Testis (tissue), 2 donors: ENCODE results near the gene CEP131.

ENCODE experiments used
- POLR2A ChIP-seq: fragments of 450-650 bp; IDR thresholded peaks from one replicate; pipeline ENCODE4 v1.6.1; 2017; ENCODE audit warnings: antibody characterized with exemption, mild to moderate bottlenecking, moderate library complexity
- TF ChIP-seq, protein P1 (sequence below), 3 experiments: fragments of 450-650 bp in 2 of 3; fragments of 200-600 bp in 1 of 3; sonication (generic) in 1 of 3; IDR thresholded peaks; one replicate each; pipeline ENCODE4 v1.5.1; 2016 to 2019; ENCODE audit warnings: antibody characterized with exemption in 3 of 3, mild to moderate bottlenecking in 2 of 3, moderate library complexity in 1 of 3

DNA sequence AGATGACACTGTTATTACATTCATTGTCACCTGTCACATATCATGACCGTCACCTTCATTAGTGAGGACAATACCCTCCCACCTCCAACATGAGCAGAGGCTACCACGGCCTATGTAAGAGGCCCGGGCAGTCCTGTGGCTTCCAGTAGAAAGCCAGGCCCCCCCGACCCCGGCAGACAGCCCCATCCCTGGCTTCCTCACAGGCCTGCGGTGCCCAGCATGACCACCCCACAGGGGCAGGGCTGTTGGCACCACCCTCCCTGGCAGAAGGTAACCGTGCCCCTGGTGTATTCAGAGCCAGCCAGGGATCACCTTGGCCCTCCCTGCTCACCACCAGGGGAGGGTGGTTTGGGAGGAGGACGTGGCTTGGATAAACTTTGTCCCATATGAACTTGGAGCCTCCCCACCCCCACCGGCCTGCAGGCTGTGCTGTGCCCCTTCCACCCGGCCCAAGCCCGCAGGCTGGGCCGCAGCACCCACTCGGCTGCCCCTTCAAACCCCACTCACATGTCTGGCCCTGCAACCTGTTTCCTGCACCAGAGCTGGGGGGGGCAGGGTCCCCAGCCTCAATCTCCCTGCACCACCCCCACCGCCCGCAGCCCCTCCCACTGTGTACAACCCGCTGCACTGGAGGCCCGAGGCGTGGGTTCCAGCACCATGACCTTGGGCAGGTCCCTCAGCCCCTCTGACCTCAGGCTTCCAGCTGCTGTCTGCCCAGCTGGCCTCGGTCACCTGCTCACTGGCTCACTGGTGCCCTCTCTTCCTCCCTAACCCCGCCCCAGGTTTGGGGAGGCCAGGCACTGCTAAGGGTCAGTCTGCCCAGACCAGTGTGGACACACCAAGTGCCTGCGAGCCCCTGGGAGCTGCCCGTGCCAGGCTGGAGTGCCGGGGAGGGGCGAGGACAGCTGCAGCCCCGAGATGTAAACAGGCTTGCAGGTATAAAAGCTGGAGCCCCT, 44.4 kb downstream of the CEP131 start:
- TF ChIP-seq, protein P1, sequence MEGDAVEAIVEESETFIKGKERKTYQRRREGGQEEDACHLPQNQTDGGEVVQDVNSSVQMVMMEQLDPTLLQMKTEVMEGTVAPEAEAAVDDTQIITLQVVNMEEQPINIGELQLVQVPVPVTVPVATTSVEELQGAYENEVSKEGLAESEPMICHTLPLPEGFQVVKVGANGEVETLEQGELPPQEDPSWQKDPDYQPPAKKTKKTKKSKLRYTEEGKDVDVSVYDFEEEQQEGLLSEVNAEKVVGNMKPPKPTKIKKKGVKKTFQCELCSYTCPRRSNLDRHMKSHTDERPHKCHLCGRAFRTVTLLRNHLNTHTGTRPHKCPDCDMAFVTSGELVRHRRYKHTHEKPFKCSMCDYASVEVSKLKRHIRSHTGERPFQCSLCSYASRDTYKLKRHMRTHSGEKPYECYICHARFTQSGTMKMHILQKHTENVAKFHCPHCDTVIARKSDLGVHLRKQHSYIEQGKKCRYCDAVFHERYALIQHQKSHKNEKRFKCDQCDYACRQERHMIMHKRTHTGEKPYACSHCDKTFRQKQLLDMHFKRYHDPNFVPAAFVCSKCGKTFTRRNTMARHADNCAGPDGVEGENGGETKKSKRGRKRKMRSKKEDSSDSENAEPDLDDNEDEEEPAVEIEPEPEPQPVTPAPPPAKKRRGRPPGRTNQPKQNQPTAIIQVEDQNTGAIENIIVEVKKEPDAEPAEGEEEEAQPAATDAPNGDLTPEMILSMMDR (IDR thresholded peaks at IDR 0.05) = no peak
- TF ChIP-seq POLR2A = no peak
